Measurements from ENCODE around the gene IL22RA2.

The IL22RA2 gene

DNA sequence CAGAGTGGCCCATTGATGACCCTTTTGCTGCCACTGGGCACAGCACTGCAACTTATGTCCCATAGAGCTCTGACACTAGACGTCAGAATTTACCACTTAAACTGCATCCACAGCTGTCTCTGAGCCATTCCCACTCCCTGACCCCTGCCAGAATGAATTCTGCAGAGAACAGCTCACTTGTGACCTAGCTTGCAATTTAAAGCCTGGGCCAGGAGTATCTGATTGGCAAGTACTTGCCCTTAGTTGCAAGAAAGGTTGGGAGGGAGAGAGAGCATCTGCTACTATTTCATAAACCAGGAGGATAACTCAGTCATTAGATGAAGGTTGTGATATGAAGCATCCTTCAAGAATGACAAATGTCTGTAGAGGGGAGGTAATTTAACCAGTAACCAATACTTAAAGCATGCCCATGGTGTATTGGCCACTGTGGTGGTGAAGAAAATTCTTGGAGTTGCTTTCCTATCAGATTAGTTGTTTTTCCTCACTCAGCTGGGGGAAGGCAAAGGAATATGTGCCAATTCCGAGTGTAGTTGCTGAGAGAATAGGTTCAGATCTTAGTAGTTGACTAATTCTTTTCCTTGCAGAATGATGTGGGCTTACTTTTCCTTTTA, 46.5 kb downstream of the IL22RA2 start:
- H3K4me3 ChIP-seq (ENCODE audit: low read length), result no peak overlapping the region
- DNase-seq (ENCODE audit: low read depth), result no peak
- TF ChIP-seq, protein P1, sequence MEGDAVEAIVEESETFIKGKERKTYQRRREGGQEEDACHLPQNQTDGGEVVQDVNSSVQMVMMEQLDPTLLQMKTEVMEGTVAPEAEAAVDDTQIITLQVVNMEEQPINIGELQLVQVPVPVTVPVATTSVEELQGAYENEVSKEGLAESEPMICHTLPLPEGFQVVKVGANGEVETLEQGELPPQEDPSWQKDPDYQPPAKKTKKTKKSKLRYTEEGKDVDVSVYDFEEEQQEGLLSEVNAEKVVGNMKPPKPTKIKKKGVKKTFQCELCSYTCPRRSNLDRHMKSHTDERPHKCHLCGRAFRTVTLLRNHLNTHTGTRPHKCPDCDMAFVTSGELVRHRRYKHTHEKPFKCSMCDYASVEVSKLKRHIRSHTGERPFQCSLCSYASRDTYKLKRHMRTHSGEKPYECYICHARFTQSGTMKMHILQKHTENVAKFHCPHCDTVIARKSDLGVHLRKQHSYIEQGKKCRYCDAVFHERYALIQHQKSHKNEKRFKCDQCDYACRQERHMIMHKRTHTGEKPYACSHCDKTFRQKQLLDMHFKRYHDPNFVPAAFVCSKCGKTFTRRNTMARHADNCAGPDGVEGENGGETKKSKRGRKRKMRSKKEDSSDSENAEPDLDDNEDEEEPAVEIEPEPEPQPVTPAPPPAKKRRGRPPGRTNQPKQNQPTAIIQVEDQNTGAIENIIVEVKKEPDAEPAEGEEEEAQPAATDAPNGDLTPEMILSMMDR (IDR thresholded peaks at IDR 0.05; ENCODE audit: insufficient read depth, low read depth, low read length, missing control alignments), result no peak

DNA sequence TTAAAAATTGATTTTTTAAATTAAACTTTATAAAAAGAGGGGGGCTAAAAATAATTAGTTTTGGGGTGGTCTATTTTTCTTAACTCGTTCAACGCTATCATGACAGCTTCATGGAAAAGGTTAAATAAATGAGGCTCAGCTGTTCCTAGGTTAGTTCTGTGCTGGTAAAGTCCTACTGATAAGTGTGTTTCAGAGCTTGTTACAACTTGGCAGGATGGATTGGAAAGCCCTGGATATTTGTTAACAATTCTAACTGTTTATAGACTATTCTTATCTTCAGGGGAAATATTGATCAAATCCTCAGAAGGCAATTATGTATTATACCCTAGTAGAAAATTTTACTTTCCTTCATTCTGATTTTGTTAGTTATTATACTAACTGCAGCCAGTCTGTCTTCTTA, 50.4 kb downstream of the IL22RA2 start:
- TF ChIP-seq, protein P1 (IDR thresholded peaks at IDR 0.05; ENCODE audit: insufficient read depth, low read depth, low read length, missing control alignments), result no peak
- H3K4me3 ChIP-seq (ENCODE audit: low read length), result no peak overlapping the region
- no peak for DNase-seq (ENCODE audit: low read depth)

DNA sequence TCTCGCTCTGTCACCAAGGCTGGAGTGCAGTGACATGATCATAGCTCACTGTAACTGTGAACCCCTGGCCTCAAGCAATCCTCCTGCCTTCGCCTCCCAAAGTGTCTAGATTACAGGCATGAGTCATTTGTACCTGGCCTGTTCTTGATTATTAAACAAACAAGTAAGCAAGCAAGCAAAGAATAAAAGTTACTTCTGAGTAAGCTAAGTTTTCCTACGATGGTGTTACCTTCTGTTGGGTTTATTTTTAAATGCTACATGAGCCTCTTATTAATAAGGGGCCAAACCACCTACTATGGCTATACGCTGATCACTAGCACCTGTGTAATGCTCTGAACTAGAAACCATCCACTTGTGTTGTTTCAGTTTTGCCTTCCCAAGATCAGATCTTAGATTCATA, 50.8 kb downstream of the IL22RA2 start:
- DNase-seq (ENCODE audit: low read depth), result peak; percentile 63
- no peak overlapping the region for H3K4me3 ChIP-seq (ENCODE audit: low read length)
- TF ChIP-seq, protein P1 (IDR thresholded peaks at IDR 0.05; ENCODE audit: insufficient read depth, low read depth, low read length, missing control alignments), result no peak

DNA sequence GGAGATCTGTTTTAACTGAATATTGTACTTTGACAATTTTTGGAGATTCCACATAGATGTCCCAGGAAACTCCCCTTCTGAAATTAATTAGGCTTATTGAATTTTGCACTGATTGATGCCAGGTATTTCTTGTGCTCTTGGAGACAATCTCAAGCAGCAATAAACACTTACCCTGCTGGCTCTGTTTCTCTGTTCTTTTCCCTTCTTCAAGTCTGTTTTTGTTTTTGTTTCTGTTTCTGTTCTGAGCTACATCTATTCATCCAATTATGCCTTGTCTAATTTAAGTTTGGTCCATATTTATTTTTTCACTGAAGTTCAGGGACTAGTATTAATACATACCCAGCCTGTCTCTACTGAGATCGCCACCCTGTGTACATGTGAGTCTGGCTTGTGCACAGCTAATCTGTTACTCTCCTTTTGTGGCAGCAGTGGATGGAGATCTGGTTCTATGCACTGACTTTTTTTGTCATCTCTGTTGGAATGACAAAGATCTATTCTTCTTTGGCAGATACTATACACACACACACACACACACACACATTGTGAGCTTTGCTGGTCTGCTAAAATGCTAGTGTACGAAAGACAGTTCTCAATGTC, 51.9 kb downstream of the IL22RA2 start:
- no peak overlapping the region for H3K4me3 ChIP-seq (ENCODE audit: low read length)
- TF ChIP-seq, protein P1 (IDR thresholded peaks at IDR 0.05; ENCODE audit: insufficient read depth, low read depth, low read length, missing control alignments), result no peak
- DNase-seq (ENCODE audit: low read depth), result no peak

DNA sequence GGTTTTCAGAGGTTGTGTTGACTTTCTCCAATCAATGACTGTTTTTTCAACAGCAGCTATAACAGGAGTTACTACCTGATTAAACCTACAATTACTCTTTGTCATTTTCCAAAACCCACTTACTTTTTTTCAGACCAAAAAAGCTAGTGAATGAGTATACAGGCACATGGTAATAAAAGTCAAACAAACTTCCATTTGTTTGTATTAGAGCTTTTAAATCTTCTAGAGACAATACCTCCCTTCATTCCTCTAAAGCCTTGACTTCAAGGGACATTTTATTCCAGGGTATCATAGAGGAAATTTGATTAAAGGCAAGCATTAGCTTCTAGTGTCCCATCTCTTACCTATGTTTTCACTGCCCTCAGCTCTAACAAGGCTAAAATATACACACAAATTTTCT, 52.7 kb downstream of the IL22RA2 start:
- DNase-seq (ENCODE audit: low read depth), result no peak
- TF ChIP-seq, protein P1 (IDR thresholded peaks at IDR 0.05; ENCODE audit: insufficient read depth, low read depth, low read length, missing control alignments), result no peak
- H3K4me3 ChIP-seq (ENCODE audit: low read length), result no peak overlapping the region

DNA sequence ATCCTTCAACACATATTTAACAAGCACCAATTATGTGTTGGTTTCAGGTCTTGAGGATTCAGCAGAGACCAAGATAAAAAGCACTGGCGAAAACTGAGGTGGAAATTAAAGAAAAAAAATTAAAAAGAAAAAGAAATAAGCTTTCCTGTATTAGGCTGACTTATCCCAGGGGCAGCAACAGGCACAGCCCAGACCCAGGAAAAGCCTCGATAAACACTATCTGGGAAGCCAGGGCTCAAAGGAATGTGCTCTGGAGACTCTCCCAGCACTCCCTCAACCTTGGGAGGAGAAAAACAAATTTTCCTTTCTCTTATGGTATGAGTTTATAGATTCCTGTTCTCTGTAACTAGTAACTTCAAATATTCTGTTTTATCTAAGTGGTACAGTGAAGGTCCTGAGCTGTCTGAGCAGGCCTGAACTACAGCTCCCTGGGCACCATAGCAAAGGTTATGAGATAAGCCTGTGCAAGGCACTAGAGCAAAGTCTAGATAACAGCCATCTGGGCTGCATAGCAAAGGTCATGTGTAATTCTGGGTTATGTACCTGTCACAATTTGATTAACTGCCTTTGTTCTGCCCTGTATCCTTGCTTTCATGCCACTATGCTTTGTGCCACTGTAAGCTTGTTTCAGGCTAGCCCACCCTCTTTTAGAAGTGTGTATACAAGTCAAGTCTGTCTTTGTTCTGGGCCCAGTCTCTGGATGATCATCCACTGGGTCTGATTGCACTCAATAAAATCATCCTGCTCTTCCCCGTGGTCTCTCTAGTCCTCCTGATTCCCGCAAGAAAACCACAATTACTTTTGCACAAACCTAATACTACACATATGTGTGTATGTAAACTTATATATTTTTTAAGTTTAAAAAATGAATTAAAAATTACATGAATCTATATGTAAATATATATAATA, 54.0 kb downstream of the IL22RA2 start:
- TF ChIP-seq, protein P1 (IDR thresholded peaks at IDR 0.05; ENCODE audit: insufficient read depth, low read depth, low read length, missing control alignments), result no peak
- H3K4me3 ChIP-seq (ENCODE audit: low read length), result no peak overlapping the region
- DNase-seq (ENCODE audit: low read depth), result no peak

Data from epithelial cell of esophagus (primary cell).